ENCODE results near the gene ANP32E. TPM values are rescaled to one million over a fixed set of nuclear protein-coding genes. Genes with fewer than 3 reads are reported as not detected.

Gene ANP32E
- total RNA-seq, 1 experiment from 2014 or later, result 95.1 TPM

DNA sequence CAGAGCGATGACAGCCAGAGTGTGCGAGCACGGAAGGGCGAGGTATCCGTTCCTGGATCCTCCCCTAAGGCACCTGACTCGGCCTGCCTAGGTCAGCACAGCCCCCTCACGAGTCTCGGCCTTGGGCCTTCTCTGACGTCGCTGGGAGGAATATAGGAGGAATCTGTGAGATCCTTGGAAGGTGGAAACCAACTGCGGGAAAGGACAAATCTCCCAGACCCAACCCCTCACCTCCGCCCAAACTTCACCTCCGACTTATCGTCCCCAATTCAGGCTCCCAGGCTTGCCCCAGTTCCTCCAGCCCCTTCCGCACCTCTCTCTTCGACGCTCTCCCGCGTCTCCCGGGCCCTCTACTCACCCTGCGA, 32.4 kb upstream of the ANP32E start:
- Histone ChIP-seq H4K20me1 (ENCODE audit: insufficient read depth) (no peaks in the 10 kb centered on the region), H3K9me3 (ENCODE audit: control insufficient read depth in 1 of 2, insufficient read depth in 1 of 2, low read depth in 1 of 2, low read length in 2 of 2) (no peaks in the 10 kb centered on the region), H3K9me2 (ENCODE audit: insufficient read depth) (no peaks in the 10 kb centered on the region), H3K4me1 (ENCODE audit: control insufficient read depth in 1 of 2, insufficient read depth in 2 of 2, low read length in 2 of 2) (peaks cover 22 to 36% of the 10 kb centered on the region in 2 experiments), H3K4me2 (ENCODE audit: low read length) (peak overlapping the region; percentile 99), H3K79me2 (ENCODE audit: insufficient read depth, low read length) (peaks cover 22% of the 10 kb centered on the region), H3K36me3 (ENCODE audit: control insufficient read depth in 1 of 2, insufficient read depth in 2 of 2, low read length in 2 of 2) (peaks cover 3 to 15% of the 10 kb centered on the region in 2 experiments; a peak in 2 of 4 replicates), H3K4me3 (replicated peaks in 1 of 2; ENCODE audit: low read depth in 1 of 2, low read length in 2 of 2) (peak overlapping the region; percentile 93 to 100), H3K27ac (ENCODE audit: low read depth, low read length) (peak overlapping the region; percentile 69), H3K9ac (ENCODE audit: low read length) (peak overlapping the region; percentile 97), H3K27me3 (ENCODE audit: insufficient read depth, low read length) (no peaks in the 10 kb centered on the region), H2AFZ (ENCODE audit: low read depth, low read length, poor library complexity, severe bottlenecking) (no peak overlapping the region)
- TF ChIP-seq CBX3 (IDR thresholded peaks at IDR 0.05; ENCODE audit: low read depth) (no peak), SIN3A (IDR thresholded peaks at IDR 0.05; ENCODE audit: low read depth) (no peak), FOSL1 (IDR thresholded peaks at IDR 0.05; ENCODE audit: low read depth) (no peak), ZFX (IDR thresholded peaks at IDR 0.05) (peak; percentile 76; the same call in 1 of the 2 replicates)
- BruUV-seq (replicated peaks), result no TSS peak
- intact Hi-C loops (cut with micrococcal nuclease), result no loop called here
- DNase-seq (ENCODE audit: low read depth, low spot score), result no peak
- POLR2A ChIA-PET, result no interaction called here
- RAD21 ChIA-PET (ENCODE audit: low non-redundant PET in 1 of 2, low total read pairs in 2 of 2, uncharacterized antibody in 2 of 2, unreplicated experiment in 2 of 2), result no interaction called here
- CTCF ChIA-PET, result interaction anchor here (1.0 kb wide), 1 partner anchor 12 kb away, joined by 5 read pairs; no protein-coding TSS in a partner anchor
- peak; percentile 36 for ATAC-seq

DNA sequence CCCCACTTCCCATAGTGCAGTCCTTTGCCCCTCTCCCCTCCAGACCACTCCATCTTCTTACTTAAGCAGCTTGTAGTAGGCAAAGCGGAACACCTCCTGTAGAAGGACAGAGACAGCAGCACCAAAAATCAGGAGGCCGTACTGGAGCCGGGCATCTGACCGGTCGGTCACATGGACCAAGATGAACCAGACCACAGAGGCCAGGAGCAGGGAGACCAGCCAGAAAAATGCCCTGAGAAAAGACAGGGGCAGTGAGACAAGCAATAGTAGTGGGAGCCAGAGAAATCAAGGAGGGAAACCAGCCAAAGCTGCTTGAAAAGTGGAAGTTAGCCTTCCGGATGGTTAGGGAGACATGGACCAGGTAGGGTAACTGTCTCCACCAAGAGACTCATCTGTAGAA, 32.0 kb upstream of the ANP32E start:
- H3K27ac ChIP-seq (ENCODE audit: low read depth, low read length), result peak overlapping the region; percentile 69
- ChIA-PET POLR2A (no interaction called here), CTCF (no interaction called here), RAD21 (ENCODE audit: low non-redundant PET in 1 of 2, low total read pairs in 2 of 2, uncharacterized antibody in 2 of 2, unreplicated experiment in 2 of 2) (no interaction called here)
- H3K9me2 ChIP-seq (ENCODE audit: insufficient read depth), result no peaks in the 10 kb centered on the region
- intact Hi-C loops (cut with micrococcal nuclease), result no loop called here
- TF ChIP-seq EGR1 (IDR thresholded peaks at IDR 0.05; ENCODE audit: low read depth) (no peak), TCF7L2 (IDR thresholded peaks at IDR 0.05; ENCODE audit: borderline replicate concordance, extremely low read depth, insufficient read depth, insufficient read length) (no peak), CTCF (IDR thresholded peaks at IDR 0.05 in 2 of 3, conservative IDR thresholded peaks at IDR 0.05 in 1 of 3; ENCODE audit: borderline replicate concordance in 1 of 3, insufficient read depth in 1 of 3, low read depth in 2 of 3, low read length in 2 of 3) (no peak), ELF1 (IDR thresholded peaks at IDR 0.05; ENCODE audit: borderline replicate concordance, low read depth) (no peak), ZNF274 (IDR thresholded peaks at IDR 0.05; ENCODE audit: low read depth, low read length) (no peak), EZH2phosphoT487 (IDR thresholded peaks at IDR 0.05; ENCODE audit: borderline replicate concordance) (no peak), SRF (IDR thresholded peaks at IDR 0.05; ENCODE audit: low read depth) (no peak)
- TF ChIP-seq, protein P1, sequence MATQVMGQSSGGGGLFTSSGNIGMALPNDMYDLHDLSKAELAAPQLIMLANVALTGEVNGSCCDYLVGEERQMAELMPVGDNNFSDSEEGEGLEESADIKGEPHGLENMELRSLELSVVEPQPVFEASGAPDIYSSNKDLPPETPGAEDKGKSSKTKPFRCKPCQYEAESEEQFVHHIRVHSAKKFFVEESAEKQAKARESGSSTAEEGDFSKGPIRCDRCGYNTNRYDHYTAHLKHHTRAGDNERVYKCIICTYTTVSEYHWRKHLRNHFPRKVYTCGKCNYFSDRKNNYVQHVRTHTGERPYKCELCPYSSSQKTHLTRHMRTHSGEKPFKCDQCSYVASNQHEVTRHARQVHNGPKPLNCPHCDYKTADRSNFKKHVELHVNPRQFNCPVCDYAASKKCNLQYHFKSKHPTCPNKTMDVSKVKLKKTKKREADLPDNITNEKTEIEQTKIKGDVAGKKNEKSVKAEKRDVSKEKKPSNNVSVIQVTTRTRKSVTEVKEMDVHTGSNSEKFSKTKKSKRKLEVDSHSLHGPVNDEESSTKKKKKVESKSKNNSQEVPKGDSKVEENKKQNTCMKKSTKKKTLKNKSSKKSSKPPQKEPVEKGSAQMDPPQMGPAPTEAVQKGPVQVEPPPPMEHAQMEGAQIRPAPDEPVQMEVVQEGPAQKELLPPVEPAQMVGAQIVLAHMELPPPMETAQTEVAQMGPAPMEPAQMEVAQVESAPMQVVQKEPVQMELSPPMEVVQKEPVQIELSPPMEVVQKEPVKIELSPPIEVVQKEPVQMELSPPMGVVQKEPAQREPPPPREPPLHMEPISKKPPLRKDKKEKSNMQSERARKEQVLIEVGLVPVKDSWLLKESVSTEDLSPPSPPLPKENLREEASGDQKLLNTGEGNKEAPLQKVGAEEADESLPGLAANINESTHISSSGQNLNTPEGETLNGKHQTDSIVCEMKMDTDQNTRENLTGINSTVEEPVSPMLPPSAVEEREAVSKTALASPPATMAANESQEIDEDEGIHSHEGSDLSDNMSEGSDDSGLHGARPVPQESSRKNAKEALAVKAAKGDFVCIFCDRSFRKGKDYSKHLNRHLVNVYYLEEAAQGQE (IDR thresholded peaks at IDR 0.05; ENCODE audit: low read depth), result no peak
- TF ChIP-seq, protein P2, sequence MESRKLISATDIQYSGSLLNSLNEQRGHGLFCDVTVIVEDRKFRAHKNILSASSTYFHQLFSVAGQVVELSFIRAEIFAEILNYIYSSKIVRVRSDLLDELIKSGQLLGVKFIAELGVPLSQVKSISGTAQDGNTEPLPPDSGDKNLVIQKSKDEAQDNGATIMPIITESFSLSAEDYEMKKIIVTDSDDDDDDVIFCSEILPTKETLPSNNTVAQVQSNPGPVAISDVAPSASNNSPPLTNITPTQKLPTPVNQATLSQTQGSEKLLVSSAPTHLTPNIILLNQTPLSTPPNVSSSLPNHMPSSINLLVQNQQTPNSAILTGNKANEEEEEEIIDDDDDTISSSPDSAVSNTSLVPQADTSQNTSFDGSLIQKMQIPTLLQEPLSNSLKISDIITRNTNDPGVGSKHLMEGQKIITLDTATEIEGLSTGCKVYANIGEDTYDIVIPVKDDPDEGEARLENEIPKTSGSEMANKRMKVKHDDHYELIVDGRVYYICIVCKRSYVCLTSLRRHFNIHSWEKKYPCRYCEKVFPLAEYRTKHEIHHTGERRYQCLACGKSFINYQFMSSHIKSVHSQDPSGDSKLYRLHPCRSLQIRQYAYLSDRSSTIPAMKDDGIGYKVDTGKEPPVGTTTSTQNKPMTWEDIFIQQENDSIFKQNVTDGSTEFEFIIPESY (IDR thresholded peaks at IDR 0.05; ENCODE audit: extremely low read depth, insufficient replicate concordance, low read length), result no peak
- H3K9me3 ChIP-seq (ENCODE audit: control insufficient read depth in 1 of 2, insufficient read depth in 1 of 2, low read depth in 1 of 2, low read length in 2 of 2), result no peaks in the 10 kb centered on the region
- H2AFZ ChIP-seq (ENCODE audit: low read depth, low read length, poor library complexity, severe bottlenecking), result no peak overlapping the region
- no peaks in the 10 kb centered on the region for H4K20me1 ChIP-seq (ENCODE audit: insufficient read depth)
- DNase-seq (ENCODE audit: low read depth, low spot score), result no peak
- no TSS peak for BruUV-seq (replicated peaks)
- peaks cover 22 to 36% of the 10 kb centered on the region in 2 experiments for H3K4me1 ChIP-seq (ENCODE audit: control insufficient read depth in 1 of 2, insufficient read depth in 2 of 2, low read length in 2 of 2)
- ATAC-seq, result no peak
- peak overlapping the region; percentile 93 to 100 for H3K4me3 ChIP-seq (replicated peaks in 1 of 2; ENCODE audit: low read depth in 1 of 2, low read length in 2 of 2)
- H3K4me2 ChIP-seq (ENCODE audit: low read length), result peak overlapping the region; percentile 99
- H3K9ac ChIP-seq (ENCODE audit: low read length), result peak overlapping the region; percentile 97
- H3K27me3 ChIP-seq (ENCODE audit: insufficient read depth, low read length), result no peaks in the 10 kb centered on the region
- peaks cover 22% of the 10 kb centered on the region for H3K79me2 ChIP-seq (ENCODE audit: insufficient read depth, low read length)
- peaks cover 3 to 15% of the 10 kb centered on the region in 2 experiments; a peak in 2 of 4 replicates for H3K36me3 ChIP-seq (ENCODE audit: control insufficient read depth in 1 of 2, insufficient read depth in 2 of 2, low read length in 2 of 2)
